Retina (tissue), 1 donor: ENCODE data around the gene KAZN.

ENCODE experiments used
- DNase-seq: peaks from one replicate; pipeline ENCODE4 v3.0.0-alpha.2; 2016

KAZN gene

DNA sequence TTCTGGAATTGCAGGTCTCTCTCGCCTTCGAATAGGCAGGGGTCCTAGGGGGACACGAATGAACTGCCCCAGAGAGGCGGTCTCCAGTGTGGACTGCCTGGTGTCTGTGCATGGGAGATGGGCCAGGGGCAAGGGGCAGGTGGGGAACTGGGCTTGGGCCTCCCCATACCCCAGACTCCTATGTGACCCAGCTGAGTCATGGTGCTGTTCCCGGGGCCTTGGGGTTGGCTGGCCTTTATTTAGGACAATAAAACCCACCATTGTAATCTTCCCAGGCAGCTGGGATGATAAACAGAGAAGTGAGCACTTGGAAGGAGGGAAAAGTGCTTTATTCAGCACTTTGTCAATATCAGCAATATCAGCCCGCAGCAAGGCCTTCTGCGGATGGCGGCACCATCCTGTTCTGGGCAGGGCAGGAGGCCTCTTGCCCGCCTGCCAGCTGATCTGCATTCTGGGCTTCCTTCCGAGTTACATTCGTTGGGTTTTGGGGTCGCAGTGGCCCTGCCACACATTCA is 346.0 kb downstream of the KAZN start:
- DNase-seq, result no peak

DNA sequence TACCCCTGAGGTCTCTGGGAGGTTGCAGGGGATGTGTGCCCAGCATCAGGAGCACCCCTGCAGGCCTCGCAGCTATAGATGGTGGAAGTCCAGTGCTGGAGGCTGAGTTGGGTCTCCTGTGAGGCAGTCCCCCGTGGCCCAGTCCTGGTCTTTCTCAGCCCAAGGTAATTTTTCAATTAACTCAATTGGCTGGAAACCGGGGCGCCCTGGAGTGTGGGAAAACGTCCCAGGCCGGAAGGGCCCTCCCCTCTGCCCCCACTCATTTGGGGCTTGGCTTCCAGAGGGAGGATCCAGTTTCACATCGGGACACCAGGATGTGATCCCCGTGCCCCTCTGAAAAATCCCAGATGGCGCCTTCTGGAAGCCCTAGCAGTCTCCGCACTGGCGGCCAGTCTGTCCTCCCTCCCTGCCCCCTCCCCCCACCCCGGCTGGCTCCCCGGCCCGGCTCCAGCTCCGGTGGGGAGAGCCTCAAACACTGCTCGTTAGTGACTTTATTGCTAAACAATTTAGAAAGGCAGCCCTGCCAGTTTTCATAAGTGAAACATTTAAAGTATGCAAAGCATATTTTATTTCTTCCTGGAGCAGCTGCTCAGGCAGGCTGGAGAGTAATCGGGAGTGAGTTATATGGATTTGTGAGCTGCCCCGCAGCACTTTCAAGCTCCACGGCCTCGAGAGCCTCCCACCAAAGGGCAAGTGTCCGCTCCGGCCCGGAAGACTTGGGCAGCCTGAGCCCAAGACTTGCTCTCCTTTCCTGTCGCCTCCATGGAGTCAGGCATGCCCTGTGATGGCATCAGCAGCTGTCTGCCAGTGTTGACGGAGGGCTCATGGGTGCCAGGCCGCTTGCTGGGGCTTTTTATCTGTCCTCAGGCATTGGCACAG is 346.9 kb downstream of the KAZN start:
- DNase-seq, result peak; percentile 65

DNA sequence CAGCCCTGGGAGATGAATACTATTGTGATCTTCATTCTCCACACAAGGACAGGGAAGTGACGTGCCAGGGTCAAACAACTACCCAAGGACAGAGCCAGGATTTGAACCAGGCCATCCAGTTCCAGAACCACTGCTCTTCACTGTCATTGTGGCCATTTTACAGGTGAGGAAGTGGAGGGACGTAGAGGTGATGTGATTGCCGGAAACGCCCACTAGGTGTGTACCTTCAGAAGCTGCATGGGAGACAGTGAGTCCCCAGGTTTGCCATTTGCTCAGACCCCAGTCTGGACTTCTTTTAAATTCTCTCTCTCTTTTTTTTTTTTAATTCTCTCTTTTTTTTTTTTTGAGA is 347.5 kb downstream of the KAZN start:
- DNase-seq, result no peak

DNA sequence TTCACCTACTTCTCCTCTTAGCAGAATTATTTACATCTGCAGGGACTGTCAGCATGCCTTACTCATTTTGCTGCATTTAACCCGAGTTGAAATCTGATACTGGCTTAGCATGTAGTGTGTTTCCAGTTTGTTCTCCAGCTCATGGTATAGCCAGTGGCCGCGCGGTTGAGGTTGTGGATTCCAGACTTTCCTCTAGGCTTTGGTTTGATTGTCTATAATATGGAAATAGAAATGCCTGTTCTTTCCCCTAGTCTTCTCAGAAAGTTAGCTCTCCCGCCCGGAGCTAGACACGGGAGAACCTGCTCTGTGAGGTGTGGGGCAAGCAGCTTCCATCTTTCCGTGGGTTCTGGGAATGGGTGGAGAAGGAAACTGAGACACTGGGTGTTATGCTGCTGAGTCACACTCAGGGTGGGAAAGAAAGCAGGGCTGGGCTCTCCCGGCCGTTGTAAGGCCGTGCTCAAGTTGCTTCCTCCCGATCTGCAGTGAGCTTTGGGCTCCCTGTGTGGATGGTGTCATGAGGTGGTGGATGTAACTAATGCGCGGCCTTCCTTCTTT is 348.3 kb downstream of the KAZN start:
- no peak for DNase-seq

DNA sequence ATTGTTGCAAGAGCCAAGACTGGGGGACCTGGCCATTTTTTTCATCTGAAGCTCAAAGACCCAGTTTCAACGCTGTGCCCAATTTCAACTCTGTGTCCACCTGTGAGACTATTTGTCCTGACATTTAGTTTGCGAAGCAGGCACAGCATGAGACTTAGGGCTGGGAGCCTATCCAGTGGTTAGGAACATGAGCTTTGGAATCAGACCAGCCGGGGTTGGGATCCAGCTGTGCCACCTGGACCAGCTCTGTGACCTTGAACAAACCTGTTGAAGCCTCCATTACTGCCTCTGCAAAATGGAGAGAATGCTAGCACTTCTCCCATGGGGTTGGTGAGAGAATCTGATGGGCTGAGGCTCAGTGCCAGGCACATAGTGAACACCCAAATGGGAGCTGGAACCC is 348.9 kb downstream of the KAZN start:
- DNase-seq, result no peak

DNA sequence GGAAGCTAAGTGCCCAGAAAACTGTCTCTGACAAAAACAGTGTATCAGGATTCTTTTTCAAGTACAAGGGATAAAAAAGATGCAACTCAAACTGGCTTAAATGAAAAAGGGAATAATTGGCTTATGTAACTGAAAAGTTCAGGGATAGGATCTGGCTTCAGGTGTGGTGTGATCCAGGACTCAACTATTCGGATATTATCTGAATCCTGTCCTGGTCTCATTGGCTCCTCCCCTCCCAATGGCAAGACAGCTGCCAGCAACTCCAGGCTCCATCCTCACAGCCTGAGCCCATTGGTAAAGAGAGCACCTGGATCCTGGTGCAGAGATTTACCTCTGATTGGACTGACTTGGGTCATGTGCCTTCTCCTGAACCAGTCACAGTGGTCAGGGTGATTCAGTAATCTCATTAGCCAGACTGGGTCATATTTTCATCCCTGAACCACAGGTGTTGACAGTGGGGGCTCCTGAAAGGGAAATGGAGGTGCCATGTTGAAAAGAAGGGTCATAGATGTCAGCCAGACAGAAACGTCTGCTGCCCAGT is 349.7 kb downstream of the KAZN start:
- DNase-seq, result no peak

DNA sequence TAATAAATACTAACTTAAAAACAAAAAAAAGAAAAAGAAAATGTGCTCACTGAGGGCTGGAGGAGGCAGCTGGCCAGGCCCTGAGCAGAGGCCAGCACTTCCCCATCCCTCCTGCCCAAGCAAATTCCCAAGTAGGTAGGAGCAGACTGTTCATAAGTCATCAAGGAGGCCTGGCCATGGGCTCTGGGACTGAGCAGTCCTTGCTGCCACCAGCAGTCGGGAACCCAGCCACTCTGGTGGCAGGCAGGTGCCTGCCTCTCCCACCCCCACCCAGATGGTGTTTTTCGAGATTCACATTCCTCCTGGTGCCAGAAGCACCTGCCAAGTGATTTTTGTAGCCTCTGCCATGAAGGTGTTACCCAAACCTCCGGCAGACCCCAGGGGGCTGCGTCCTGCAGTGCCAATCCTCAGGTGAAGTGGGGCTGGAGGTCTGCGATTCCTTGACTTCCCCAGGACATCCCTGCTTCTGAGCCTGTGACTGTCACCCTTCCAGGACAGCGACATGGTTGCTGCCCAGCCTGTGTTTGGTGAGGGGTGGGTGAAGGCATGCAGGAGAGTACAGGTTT is 350.9 kb downstream of the KAZN start:
- DNase-seq, result no peak

DNA sequence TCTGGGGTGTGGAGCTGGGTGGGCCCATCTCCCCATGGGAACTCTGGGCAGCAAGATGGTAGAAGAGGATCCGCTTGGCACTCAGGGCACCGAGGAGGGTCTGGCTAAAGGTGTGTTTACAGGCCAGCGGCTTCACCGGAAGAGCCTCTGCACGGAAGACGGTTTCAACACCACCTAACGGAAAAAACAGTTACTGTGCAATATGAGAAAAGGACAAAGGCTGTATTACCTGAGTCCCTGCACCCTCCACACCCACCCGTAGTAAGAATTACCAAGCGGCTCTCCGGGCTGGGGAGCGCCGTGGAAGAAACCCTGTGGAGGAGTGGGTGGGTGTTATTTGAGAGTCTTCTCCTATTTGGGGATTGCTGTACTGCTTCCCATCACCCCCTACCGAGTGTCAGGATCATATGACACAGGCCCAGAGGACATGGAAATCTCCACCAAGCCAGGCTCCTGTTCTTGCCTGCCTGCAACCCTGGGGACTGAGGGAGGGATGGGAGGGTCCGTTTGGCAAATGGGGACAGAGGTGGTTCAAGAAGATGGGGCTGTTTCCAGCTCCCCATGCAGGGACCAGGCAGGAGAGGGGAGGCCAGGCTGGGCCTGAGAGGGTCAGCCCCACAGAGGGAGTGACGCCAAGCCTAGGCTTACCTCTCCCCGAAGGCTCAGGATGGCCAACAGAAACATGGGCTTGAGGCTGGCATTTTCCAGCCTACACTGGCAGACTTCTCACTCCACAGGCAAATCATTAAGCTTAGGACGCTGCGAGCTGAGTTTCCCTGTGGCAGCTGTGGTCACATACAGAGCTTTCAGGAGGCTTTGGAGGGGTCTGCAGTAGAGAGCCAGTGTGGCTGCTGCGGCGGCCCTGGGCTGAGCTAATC is 351.6 kb downstream of the KAZN start:
- DNase-seq, result no peak

DNA sequence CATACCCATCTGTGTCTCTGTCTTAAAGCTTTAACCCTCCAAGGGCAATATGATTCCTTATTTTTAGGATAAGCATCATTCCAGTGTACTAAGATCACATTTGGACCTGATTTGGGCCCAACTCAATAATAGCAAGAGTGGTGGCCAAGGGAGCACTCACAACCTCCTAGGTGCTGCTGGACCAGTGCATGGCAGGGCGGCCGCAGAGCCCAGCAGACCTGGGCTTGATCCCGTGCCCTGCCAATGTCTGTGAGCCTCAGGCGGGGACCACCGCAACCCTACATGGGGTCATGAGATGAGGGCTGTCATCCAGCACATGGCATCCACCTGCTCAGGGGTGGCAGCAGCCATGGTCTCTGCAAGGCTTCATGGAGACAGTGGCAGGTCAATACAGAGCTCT is 353.3 kb downstream of the KAZN start:
- no peak for DNase-seq

DNA sequence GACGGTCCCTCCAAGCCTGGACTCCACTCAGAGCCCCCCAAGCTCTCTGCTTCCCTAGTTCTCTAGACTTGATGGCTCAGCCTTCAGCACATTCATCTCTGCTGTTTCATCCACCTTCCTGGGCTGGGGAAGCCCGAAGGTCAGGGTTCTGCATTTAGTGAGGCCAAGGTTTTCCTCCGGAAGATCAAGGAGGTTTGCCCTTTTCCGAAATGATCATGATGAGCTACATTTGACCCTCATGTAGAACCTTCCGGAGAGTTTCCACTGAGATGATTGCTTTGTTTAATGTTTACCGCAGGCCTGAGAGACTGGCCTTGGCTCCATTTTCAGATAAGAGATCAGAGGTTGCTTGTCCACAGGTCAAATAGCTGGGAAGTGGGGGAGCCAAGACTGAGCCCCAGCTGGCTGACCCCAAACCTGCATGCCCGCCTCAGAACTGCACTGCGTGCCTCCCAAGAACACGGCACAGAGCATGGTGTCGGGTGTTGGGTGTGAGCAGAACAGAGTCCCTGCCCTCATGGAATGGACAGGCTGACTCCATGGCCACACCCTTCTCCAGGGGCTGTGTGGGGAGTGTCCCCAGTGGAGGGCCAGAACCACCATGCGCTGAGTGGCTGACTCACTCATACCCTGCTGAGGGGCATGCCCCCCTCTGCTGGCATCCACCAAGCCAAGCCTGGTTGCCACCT is 354.3 kb downstream of the KAZN start:
- DNase-seq, result no peak

DNA sequence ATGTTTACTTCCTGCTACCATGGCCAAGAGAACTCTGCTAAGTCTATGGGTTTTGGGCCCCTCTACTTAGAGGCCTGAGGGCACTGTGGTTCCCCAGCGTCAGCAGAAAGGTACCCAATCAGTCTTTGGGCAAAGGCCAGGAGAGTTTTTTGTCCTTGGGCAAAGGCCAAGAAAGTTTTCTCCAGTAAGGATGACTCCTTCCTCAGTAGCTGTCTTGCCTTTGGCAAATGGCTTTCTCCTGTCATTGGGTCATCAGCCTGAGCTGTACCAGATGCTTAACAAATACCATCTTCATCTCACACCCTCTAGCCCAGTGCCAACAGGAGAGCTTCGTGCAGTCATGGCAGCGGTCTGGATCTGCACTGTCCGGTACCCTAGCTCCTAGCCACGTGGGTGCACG is 355.7 kb downstream of the KAZN start:
- no peak for DNase-seq

DNA sequence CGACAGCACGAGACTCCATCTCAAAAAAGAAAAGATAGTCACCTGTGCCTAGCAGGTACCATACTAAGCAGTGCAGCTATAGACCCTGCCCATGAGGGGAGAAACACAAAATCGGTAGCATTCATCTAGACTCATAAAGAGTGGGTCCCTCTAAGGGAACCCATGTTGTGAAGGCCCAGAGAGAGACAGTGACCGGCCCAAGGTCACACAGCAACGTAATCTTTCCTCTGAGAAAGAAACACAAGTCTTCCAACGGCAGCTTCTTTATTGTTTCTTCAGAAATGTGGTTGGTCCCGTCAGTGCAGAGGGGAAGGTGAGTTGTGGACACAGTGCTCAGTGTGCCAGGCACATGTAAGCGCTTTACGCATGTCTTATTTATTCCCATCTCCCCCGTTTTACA is 356.4 kb downstream of the KAZN start:
- DNase-seq, result no peak

DNA sequence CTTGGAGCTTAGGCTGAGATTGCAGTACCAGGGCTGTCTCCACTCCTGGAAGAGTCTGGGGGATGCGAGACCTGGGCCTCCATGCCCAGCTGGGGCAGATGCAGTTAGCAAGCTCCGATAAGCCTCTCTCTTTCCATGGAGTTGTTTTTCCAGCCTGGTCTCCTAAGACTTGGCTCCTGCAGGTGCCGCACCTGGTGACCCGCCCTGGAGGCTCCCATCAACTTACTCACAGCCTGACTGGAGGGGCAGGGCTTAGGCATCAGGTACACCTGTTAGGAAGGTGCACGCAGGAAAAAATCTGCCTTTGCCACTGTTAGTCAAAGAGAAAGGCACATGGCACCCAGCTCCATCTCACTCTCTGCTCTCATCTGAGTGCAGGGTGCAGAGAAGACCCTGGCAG is 356.9 kb downstream of the KAZN start:
- no peak for DNase-seq

DNA sequence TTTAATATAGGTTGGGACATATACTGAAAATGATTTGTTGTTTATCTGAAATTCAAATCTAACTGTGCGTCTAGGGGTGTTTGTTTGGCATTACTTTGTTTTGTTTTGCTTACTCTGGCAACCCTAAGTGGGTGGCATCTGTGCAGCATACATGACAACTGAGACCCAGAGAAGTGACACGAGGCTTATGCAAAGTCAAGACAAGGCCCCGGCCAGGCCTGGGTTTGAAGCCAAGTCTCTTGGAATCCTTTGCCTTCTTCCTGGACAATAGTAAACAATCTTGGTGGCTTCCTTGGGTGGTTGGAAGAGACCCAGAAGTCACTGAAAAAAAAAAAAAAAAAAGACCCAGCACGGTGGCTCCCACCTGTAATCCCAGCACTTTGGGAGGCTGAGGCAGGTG is 357.5 kb downstream of the KAZN start:
- DNase-seq, result no peak

DNA sequence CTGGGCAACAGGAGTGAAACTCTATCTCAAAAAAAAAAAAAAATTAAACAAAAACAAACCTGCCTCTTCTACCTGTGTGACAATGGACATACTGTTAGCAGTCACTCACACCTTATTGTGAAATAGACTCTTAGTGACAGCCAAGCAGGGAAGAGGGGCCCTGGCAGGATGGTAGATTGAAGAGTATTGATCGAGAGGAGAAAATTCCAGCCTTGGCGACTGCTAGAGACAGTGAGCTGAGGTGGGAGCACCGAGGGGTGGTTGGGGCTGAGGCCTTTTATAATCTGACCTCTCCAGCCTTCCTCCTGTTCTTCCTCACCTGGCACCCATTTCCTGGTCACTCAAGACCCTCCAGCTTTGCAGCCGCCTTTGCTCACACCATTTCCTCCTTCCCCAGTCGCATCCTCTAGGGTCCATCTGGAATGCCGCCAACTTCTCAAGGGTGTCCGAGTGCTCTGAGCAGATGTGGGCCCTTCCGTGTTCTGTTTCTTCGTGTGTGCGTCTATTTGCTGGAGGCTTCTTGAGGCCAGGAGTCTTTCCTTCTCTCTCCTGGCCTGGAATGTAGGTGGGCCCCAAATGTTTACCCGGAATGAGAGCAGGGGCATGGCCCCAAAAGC is 358.2 kb downstream of the KAZN start:
- DNase-seq, result no peak

DNA sequence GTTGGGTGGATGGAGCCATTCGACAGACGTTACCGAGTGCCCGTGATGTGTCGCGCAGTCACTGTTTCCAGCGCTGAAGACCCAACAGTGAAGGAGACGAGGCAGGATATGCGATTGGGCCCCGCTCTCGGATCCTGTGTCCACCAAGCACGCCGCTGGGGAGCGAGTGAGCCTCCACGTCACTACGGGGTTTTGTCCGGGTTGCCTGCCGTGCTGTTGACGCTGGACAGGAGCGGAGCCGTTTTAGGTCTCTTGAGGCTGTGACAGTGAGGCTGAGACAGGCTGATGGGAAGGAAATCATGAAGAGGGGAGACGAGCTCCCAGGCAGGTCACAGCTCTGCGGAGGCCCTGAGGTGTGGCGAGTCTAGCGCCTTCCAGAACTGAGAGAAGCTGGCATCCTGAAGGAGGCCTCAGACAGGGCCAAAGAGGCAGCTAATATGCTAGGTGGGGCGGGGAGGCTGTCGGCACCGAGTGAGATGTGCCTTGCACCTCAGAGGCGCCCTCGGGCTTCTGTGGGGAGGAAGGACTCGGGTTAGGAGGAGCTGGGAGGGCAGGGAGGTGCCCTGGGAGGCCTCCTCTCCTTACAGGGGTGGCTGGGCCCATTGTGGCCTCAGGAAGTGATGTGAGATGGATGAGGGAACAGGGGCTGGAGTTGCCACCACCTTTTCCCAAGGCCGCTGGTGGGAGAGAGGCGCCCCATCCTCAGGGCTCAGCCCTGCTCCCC is 359.1 kb downstream of the KAZN start:
- no peak for DNase-seq

DNA sequence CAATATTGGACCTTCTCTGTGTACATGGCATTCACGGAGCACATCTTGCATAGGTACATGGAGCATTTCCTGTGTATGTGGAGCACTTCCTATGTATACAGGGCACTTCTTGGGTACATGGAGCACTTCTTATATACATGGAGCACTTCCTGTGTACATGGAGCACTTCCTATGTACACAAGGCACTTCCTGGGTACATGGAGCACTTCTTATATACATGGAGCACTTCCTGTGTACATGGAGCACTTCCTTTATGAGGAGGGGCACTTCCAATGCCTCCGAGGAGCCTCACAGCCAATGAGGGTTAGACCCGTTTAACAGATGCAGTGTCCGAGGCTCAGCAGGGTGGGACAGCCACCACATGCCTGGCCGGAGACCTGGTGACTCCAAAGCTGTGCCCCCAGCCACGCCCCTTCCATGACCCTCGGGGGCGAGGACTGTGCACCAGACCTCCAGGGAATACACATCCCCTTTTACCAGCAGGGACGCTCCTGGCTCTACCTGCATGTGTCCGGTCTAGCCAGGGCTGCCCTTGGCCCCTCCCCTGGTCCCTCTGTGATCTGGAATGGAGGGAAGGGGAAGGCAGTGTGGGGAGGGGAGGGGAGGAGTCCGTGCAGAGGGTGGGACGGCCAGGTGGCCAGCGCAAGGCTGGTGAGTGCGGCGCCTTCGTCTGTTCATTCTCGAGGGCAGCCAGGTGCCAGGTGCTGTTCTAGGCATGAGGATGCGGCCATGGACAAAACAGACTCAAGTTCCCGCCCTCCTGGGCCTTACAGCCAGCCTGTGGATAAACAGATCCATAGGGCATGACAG is 360.0 kb downstream of the KAZN start:
- DNase-seq, result no peak

DNA sequence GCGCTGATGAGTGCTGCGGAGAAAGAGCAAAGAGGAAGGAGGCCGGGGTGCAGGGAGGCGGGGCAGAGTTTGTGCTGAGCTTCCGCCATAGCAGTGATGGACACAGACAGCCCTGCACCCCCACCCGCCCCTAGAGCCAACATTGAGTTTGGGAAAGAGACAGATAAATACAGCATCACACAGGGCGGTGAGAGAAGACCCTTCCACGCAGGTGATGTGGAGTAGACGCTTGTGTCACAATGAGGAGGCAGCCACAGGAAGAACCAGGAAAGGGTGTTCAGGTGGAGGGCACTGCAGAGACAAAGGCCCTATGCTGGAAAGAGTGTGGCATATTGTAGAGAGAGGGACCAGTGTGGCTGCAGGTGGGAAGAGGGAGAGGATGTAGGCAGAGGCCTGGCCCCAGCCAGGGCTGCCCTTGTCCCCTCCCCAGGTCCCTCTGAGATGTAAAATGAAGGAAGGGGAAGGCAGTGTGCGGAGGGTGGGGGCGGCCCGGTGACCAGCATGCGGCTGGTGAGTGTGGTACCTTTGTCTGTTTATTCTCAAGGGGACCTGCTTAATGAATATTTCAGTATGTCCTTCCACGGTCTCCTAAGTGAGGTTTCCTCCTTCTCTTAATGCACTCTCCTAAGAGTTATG is 360.7 kb downstream of the KAZN start:
- DNase-seq, result peak; percentile 56

DNA sequence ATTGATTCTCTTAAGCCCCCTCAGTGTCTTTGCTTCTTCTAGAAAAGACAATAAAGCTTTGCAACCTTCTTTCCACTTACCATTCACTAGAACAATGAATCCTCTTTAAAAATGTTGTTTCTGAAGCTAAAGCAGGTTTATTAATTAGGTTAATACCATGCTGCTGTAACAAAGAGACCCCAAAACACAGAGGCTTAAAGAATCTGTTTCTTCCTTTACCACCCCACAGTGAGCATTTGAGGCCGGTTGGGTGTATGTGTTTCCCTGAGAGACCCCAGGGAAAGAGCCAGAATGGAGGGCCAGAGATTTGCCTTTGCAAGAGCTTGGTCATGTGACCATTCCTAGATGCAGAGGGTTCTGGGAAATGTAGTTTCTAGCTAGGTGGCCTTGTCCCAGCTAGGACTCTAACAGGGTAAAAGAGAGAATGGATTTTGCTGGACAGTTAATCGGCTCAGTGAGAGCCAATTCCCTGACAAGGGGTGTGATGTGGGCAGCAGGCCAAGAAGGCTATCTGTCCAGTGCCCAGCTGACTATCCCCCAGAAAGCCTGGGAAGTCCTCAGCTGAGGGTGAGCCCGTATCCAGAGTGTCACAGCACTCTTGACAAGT is 363.3 kb downstream of the KAZN start:
- DNase-seq, result no peak
